ENCODE measurements around the gene CD40.
A peak's percentile ranks its signal among the peaks of the same experiment; 100 is the strongest.

CD40 gene

GRCh38 chr20:46151936-46152335, 33.8 kb downstream of the CD40 start:
- peak; percentile 72 for DNase-seq

- no peak for DNase-seq
Measured at GRCh38 chr20:46152824-46153586, 34.9 kb downstream of the CD40 start.

DNA sequence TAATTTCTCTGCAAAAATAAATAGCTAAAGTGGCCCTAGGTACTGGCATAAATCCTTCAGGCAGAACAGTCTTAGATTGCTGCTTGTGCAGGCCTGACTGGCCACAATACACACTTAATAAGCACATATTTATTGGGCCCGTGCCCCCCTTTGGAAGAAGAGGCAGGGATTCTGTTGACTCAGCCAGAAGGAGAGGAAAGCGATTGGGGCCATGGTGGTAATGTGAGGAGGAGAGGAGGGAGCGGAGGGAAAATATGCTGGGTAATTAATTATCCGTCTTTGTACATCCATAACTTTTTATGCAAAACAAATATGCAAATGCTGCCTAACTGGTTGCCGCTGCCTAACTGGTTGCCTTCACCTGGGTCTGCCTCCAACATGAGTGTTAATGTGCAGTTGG, 36.2 kb downstream of the CD40 start:
- DNase-seq: no peak

GRCh38 chr20:46154796-46155195, 36.7 kb downstream of the CD40 start:
- no peak for DNase-seq

- DNase-seq: no peak
Measured at GRCh38 chr20:46156065-46156464, 38.0 kb downstream of the CD40 start.

GRCh38 chr20:46157076-46157592, 39.0 kb downstream of the CD40 start:
- no peak for DNase-seq

DNA sequence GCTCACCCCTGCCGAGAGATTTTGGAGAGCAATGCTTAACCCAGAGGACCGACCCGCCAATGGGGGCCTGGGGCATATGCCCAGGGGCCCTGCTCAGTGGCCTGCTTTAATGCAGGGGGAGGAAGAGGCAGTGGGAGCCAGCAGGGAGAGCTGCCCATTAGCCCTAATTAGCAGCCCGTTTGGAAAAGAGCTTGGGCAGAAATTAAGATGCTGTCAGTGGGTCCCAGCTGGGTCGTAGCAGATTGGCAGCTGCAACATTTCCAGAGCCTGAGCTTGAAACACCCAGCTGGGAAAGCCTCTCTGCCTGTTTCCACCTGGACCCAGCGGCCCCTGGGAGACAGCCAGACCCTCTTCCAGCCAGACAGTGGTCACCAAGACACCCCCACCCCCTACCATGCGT, 39.5 kb downstream of the CD40 start:
- no peak for DNase-seq

- DNase-seq: no peak
Measured at GRCh38 chr20:46158476-46158987, 40.4 kb downstream of the CD40 start.

- no peak for DNase-seq
Measured at GRCh38 chr20:46159101-46159897, 41.2 kb downstream of the CD40 start.

DNA sequence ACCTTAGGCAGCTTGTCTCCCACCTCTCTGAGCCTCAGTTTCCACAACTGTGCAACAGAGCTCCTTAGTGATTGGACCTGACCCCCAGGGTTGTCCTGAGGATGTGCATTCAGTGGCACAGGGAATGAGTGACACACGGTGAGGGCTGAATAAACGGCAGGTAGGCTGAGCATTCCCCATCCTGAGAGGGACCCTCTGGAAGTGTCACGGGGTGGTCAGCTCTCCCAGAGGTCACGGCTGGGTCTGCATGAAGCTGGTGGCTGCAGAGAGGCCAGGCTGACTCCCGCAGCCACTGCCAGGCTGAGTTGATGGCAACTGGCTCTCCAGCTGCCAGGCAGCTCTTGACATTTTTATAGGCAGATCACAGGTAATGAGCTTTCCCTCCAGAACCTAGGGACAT, 42.5 kb downstream of the CD40 start:
- DNase-seq: no peak

DNA sequence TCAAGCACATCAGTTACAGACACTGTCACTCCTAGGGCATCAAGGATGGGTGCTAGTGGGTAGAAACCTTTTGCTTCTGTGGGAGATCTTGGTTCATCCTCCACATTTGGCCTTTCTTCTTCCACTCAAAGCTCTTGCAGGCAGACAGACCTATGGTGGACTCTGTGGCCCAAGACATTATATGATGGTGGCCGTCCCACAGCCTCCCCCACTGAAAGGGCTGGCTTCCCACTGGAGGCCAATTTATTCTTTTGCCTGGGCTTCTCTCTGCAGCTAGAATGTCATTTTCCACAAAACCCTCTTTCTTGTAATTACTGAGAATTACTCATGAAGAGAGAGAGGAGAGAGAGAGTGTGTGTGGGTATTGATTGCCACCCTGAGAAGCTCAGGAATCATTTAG, 43.8 kb downstream of the CD40 start:
- DNase-seq: no peak

DNA sequence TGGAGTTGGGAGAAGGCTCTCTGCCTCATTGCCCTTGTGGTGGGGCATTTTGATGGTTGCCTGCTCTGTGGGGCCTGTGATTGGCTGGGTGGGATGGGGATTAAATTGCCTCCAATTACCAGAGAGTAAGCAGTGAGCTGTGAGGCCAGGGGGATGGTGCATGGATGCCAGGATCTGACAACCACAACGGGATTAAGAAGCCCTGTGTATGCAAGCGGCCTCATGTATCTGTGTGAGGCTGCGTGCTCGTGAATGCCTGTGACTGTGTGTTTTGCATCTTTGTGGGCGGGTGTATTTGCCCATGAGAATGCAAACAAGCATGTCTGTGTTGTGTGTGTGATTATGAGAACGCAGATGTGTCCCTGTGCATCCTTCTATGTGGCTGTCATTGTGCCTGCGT, 46.1 kb downstream of the CD40 start:
- DNase-seq: no peak

- no peak for DNase-seq
Measured at GRCh38 chr20:46167080-46167479, 49.0 kb downstream of the CD40 start.

DNA sequence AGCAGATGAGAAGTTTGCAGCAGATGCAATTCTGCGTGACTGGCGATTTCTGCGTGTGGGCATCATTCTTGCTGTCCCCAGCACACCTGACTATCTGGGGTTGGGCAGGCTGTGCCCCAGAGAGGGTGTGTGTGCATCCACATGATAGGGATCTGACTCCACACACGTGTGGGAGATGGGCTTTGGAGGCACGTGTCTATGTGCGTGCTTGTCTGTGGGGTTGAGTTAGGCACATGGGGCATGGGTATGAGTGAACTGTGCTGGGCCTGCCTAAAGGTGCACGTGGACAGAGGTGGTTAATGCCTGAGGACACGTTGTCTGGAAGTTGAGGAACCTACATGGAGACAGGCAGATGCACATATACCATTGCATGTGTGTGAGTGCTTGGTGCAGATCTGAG, 50.3 kb downstream of the CD40 start:
- no peak for DNase-seq

DNA sequence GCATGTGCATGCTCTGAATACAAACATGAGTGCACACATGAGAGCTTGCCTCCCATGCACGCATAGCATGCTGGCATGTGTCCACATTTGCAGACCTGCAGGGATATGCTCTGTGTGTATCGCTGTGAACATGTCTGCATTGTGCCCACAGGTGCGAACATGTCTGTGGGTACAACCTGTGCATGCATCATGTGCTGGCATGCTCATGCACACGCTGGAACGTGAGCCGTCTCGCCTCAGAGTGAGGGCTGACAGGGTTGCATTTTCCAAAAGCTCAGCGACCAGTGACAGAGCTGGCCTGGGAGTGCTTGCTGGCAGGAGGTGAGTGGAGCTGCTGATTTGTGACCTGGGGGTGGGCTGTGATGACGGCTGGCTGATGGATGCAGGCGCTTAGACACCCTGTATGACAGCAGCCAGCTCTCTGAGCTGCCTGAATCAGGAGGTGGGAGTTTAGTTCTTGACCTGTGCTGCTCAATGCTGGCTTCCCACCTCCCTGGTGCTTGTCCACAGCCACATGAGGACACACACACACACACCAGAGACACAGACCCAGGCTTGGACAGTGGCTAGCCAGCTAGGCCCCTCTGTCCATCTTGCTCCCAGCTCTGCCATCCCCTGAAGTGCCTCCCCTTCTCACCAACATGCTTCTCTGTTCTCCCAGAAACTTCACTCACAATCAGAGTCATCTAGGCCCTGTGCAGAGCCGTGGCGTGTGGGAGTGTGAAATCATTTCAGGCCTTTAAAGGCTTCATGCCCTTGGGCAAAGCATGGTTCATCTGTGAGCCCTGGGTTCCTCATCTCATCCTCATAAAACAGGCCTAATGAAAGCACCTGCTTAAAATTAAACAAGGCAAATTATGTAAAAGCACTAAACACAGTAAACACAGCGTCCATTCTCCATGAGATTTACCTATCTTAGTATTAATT, 51.4 kb downstream of the CD40 start:
- DNase-seq: no peak

GRCh38 chr20:46171476-46171875, 53.4 kb downstream of the CD40 start:
- no peak for DNase-seq

DNA sequence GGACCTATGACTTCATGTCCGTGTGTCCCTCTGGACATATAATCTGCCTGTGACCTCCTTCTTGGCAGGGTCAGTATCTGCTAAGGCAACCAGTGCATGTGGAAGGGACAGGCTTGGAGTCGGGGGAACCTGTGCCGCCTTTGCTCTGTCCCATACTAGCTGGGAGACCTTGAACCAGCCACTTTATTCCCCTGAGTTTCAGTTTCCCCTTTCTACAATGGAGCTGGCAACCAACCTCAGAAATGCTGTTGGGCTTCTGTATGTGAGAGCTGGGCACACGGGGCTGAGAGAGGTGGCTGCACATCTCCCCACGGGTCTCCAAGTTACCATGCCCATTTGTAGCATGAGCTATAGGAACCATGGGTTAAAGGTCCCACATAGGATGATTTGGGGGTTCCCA, 53.8 kb downstream of the CD40 start:
- DNase-seq: no peak

- no peak for DNase-seq
Measured at GRCh38 chr20:46172455-46172854, 54.3 kb downstream of the CD40 start.

GRCh38 chr20:46172961-46173536, 54.9 kb downstream of the CD40 start:
- no peak for DNase-seq

DNA sequence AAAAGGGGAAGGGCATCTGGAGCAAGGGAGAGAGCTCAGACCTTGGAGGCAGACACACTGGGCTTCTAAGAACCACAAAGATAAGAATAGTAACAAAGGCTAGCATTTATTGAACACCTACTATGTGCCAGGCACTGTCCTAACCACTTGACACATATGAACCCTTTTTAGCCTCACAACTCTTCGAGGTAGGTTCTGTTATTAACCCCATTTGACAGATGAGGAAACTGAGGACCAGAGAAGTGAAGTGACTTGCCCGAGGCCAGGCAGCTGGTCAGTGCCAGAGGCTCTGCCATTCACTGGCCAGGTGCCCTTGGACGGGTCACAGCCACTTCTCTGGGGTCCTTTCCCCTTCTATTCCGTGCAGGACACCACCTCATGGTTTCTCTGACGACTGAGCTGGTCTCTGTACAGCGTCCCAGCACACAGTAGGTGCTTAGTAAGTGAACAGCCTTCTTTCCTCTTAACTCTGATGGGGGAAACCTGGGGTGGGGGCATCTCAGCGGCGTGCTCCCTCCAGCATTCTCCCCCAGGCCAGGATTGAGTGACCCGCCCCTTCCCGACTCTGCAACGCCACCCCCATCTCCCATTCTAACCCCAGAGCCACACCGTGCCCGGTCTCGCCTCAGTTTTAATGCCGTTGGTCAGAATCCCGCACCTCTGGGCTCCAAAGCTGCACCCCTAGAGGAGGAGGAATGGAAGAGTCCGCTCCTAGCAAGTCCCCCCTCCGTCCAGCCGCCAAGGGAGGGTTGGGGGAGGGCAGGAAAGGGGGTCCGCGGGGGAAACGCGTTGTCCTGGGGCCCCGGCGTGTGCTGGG, 55.7 kb downstream of the CD40 start:
- DNase-seq: no peak

DNA sequence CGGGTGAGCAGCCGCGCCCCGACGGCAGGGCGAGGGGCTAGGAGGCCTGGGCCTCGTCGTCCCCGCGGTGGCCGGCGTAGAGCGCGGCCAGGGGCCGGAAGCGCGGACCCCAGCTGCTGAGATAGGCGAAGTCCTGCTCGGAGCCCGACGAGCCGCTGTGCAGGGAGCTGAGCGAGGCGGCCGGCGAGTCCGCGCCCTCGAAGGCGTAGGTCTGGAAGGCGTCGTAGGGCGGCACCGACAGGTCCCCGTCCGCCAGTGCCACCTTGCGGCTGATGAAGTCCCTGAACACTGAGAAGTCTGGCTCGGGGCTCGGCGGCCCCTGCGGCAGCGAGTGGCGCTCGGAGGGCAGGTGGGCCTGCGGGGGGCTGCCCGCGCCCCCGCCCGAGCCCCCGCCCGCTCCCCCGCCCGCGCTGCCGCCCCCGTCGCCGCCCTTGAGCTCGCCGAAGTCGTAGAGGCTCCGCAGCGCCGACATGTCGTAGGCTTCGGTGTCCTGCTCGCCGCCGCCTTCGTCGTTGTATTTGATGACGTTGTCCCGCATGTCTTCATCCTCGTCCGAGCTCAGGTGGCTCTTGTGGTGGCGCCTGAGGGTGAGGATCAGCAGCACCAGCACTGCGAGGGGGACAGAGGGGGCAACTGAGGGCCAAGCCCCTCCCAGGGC, 56.5 kb downstream of the CD40 start:
- peak; percentile 88 for DNase-seq
